ENCODE results near the gene MYLK4. TPM values are rescaled to one million over a fixed set of nuclear protein-coding genes. Genes with fewer than 3 reads are reported as not detected.

The MYLK4 gene
- total and polyA plus RNA-seq, 2 of the 13 experiments (the other 11 are each of a cell fraction or from before 2014, with no cell fraction given): 0.26 to 0.29 TPM

DNA sequence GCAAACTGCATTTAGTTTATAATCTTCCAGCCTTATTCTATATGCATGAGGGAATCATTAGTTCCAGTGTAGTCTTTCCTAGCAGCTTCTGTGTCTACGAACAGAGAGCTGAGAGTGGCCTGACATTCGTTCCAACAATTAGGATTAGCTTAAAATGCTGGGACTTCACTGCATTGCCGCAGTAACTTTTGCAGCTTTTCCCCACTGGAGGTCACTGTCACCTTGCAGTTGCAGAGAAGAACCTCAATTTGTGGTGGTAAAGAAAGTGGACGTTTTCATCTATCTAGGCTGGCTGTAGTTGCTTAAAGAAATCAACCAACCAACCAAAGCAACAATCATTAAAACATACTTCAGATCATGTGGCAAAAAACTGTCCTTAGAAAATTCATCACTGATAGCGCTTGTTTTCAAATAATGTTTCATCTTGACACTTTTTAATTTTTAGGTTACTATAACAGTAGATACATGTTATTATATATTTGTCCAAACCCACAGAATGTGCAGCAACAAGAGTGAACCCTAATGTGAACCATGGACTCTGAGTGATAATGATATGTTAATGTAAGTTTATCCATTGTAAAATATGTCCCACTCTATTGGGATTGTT lies 12.2 kb downstream of the MYLK4 start (continued):
- TF ChIP-seq ZNF232 (CRISPR knock-in tag; IDR thresholded peaks at IDR 0.05; ENCODE audit: borderline replicate concordance): no peak
- no peak for TF ChIP-seq ZNF564 (CRISPR knock-in tag; IDR thresholded peaks at IDR 0.05)
- TF ChIP-seq, protein P1, sequence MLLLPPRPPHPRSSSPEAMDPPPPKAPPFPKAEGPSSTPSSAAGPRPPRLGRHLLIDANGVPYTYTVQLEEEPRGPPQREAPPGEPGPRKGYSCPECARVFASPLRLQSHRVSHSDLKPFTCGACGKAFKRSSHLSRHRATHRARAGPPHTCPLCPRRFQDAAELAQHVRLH (CRISPR knock-in tag; IDR thresholded peaks at IDR 0.05; ENCODE audit: borderline replicate concordance, low read depth): no peak
- 0 out of 2 replicates have a peak, but pooled peaks have one; percentile 42 for TF ChIP-seq SMAD3 (CRISPR knock-in tag; IDR thresholded peaks at IDR 0.05)
- no peak for TF ChIP-seq FLYWCH1 (CRISPR knock-in tag; IDR thresholded peaks at IDR 0.05)
- no peak for TF ChIP-seq ZNF20 (CRISPR knock-in tag; IDR thresholded peaks at IDR 0.05)
- TF ChIP-seq MED8 (CRISPR knock-in tag; IDR thresholded peaks at IDR 0.05; ENCODE audit: insufficient replicate concordance): no peak
- TF ChIP-seq TBX2 (CRISPR knock-in tag; IDR thresholded peaks at IDR 0.05; ENCODE audit: borderline replicate concordance): no peak
- TF ChIP-seq, protein P2, sequence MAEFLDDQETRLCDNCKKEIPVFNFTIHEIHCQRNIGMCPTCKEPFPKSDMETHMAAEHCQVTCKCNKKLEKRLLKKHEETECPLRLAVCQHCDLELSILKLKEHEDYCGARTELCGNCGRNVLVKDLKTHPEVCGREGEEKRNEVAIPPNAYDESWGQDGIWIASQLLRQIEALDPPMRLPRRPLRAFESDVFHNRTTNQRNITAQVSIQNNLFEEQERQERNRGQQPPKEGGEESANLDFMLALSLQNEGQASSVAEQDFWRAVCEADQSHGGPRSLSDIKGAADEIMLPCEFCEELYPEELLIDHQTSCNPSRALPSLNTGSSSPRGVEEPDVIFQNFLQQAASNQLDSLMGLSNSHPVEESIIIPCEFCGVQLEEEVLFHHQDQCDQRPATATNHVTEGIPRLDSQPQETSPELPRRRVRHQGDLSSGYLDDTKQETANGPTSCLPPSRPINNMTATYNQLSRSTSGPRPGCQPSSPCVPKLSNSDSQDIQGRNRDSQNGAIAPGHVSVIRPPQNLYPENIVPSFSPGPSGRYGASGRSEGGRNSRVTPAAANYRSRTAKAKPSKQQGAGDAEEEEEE (CRISPR knock-in tag; IDR thresholded peaks at IDR 0.05; ENCODE audit: borderline replicate concordance): 0 out of 2 replicates have a peak, but pooled peaks have one; percentile 33
- TF ChIP-seq POLR2G (IDR thresholded peaks at IDR 0.05; ENCODE audit: low read depth, low read length): no peak
- TF ChIP-seq, protein P3, sequence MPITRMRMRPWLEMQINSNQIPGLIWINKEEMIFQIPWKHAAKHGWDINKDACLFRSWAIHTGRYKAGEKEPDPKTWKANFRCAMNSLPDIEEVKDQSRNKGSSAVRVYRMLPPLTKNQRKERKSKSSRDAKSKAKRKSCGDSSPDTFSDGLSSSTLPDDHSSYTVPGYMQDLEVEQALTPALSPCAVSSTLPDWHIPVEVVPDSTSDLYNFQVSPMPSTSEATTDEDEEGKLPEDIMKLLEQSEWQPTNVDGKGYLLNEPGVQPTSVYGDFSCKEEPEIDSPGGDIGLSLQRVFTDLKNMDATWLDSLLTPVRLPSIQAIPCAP (CRISPR knock-in tag; IDR thresholded peaks at IDR 0.05; ENCODE audit: low read depth): no peak
- TF ChIP-seq ZNF530 (CRISPR knock-in tag; IDR thresholded peaks at IDR 0.05; ENCODE audit: low read depth): no peak
- no peak for TF ChIP-seq NFE2 (CRISPR knock-in tag; IDR thresholded peaks at IDR 0.05)
- TF ChIP-seq FOXA3 (CRISPR knock-in tag; IDR thresholded peaks at IDR 0.05): 0 out of 2 replicates have a peak, but pooled peaks have one; percentile 21
- TF ChIP-seq PCBP2 (optimal IDR thresholded peaks at IDR 0.05; ENCODE audit: low read depth, low read length, poor library complexity, severe bottlenecking): no peak
- TF ChIP-seq TCF7 (IDR thresholded peaks at IDR 0.05; ENCODE audit: low read depth): no peak
- no peak for TF ChIP-seq RNF2 (conservative IDR thresholded peaks at IDR 0.05; ENCODE audit: low read depth)
- no peak for TF ChIP-seq SMYD3 (CRISPR knock-in tag; IDR thresholded peaks at IDR 0.05)
- TF ChIP-seq, protein P4, sequence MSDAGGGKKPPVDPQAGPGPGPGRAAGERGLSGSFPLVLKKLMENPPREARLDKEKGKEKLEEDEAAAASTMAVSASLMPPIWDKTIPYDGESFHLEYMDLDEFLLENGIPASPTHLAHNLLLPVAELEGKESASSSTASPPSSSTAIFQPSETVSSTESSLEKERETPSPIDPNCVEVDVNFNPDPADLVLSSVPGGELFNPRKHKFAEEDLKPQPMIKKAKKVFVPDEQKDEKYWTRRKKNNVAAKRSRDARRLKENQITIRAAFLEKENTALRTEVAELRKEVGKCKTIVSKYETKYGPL (CRISPR knock-in tag; IDR thresholded peaks at IDR 0.05): no peak
- no peak for TF ChIP-seq PPARG (CRISPR knock-in tag; conservative IDR thresholded peaks at IDR 0.05)
- TF ChIP-seq ZNF253 (CRISPR knock-in tag; IDR thresholded peaks at IDR 0.05; ENCODE audit: borderline replicate concordance): no peak
- no peak for TF ChIP-seq ZFX (CRISPR knock-in tag; IDR thresholded peaks at IDR 0.05; ENCODE audit: low read depth)
- TF ChIP-seq, protein P5, sequence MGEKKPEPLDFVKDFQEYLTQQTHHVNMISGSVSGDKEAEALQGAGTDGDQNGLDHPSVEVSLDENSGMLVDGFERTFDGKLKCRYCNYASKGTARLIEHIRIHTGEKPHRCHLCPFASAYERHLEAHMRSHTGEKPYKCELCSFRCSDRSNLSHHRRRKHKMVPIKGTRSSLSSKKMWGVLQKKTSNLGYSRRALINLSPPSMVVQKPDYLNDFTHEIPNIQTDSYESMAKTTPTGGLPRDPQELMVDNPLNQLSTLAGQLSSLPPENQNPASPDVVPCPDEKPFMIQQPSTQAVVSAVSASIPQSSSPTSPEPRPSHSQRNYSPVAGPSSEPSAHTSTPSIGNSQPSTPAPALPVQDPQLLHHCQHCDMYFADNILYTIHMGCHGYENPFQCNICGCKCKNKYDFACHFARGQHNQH (CRISPR knock-in tag; IDR thresholded peaks at IDR 0.05): 0 out of 2 replicates have a peak, but pooled peaks have one; percentile 27
- TF ChIP-seq, protein P6, sequence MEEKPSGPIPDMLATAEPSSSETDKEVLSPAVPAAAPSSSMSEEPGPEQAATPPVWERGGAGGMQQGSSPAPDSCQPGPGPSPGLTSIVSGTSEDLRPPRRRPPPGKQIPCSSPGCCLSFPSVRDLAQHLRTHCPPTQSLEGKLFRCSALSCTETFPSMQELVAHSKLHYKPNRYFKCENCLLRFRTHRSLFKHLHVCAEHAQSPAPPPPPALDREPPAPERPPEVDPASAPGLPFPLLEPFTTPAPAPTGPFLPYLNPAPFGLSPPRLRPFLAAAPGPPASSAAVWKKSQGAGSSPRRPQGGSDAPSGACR (CRISPR knock-in tag; IDR thresholded peaks at IDR 0.05): peak; percentile 21; the same call in 1 of the 2 replicates
- TF ChIP-seq FOSL2 (CRISPR knock-in tag; IDR thresholded peaks at IDR 0.05): no peak
- TF ChIP-seq ZNF879 (CRISPR knock-in tag; IDR thresholded peaks at IDR 0.05): no peak

All from HepG2 (cell line).